OCI-LY3 (cell line): ENCODE measurements around the gene GHR.

Experiments
- CTCF ChIP-seq: fragments of 200-600, 300-600 bp; sonication (generic); IDR thresholded peaks from 2 replicates; pipeline ENCODE4 v1.5.1; 2014; ENCODE audit warnings: antibody characterized with exemption, low read length, low read depth
- EZH2phosphoT487 ChIP-seq: fragments of 200-600 bp; shearing (Covaris generic); IDR thresholded peaks from 2 replicates; pipeline ENCODE4 v1.6.1; 2018; ENCODE audit warnings: antibody characterized with exemption, mixed run types, low read depth

- no peak for TF ChIP-seq CTCF
- TF ChIP-seq EZH2phosphoT487, result no peak
These were observed 93.2 kb downstream of the GHR start for GRCh38 chr5:42516282-42517042.
